ENCODE data around the gene TRABD2B.

- no peak for TF ChIP-seq CTCF (IDR thresholded peaks at IDR 0.05; ENCODE audit: insufficient read depth, low read depth, low read length)
- TF ChIP-seq EZH2 (IDR thresholded peaks at IDR 0.05; ENCODE audit: insufficient read depth, low read length): no peak
Measured at GRCh38 chr1:47912756-47913155, 84.4 kb downstream of the TRABD2B start.
